Panc1 (cell line): ENCODE measurements around the gene PRRT3. TPM values are rescaled to one million over a fixed set of nuclear protein-coding genes. Genes with fewer than 3 reads are reported as not detected.

Source experiments
- ATAC-seq: fragments of 200-7000 bp; cut with Tn5 transposase; 2 replicates; pipeline ENCODE4 v1.9.1; 2020; ENCODE audit warnings: mild to moderate bottlenecking, moderate library complexity
- BruUV-seq: library from RNA; stranded (reverse); fragments of 400-500 nt; replicated peaks from 2 replicates; lab custom pipeline; 2021; lab: Mats Ljungman, UMichigan
- CTCF ChIA-PET: fragments of 300-600 bp; sonication (Branson Sonifier 250); formaldehyde crosslinking; loops from one replicate; lab custom pipeline; 2022; ENCODE audit warnings: antibody characterized with exemption; lab: Charles Lee
- POLR2A ChIA-PET: fragments of 300-600 bp; sonication (Branson Sonifier 250); formaldehyde crosslinking; loops from one replicate; lab custom pipeline; 2022; ENCODE audit warnings: antibody characterized with exemption; lab: Charles Lee
- DNase-seq: peaks from one replicate; pipeline ENCODE4 v3.0.0-alpha.2; 2010; ENCODE audit warnings: low read depth, low spot score
- H3K27ac ChIP-seq: 2 replicates; pipeline ENCODE4 v1.5.1; 2011; ENCODE audit warnings: mild to moderate bottlenecking, low read length, inconsistent platforms
- H3K27me3 ChIP-seq: fragments of 200-500 bp; sonication (Bioruptor generic); 2 replicates; pipeline ENCODE4 v1.6.0; 2014; ENCODE audit warnings: low read length, inconsistent platforms; ENCODE audit not compliant: control insufficient read depth, insufficient read depth
- H3K36me3 ChIP-seq: fragments of 200-500 bp; sonication (Bioruptor generic); 2 replicates; pipeline ENCODE4 v1.5.1; 2014; ENCODE audit warnings: inconsistent platforms, mild to moderate bottlenecking, low read length, moderate library complexity; ENCODE audit not compliant: control insufficient read depth, insufficient read depth
- H3K4me1 ChIP-seq: 2 replicates; pipeline ENCODE4 v1.5.1; 2011; ENCODE audit warnings: inconsistent platforms, mild to moderate bottlenecking, low read length, moderate library complexity; ENCODE audit not compliant: control insufficient read depth, insufficient read depth
- H3K4me3 ChIP-seq, 2 experiments: 2 replicates each; pipeline ENCODE4 v1.5.1; 2011 to 2012; ENCODE audit warnings: low read depth in 2 of 2, low read length in 2 of 2, mild to moderate bottlenecking in 2 of 2, inconsistent platforms in 1 of 2, moderate library complexity in 1 of 2
- H3K9me3 ChIP-seq: fragments of 200-500 bp; sonication (Bioruptor generic); 2 replicates; pipeline ENCODE4 v1.5.1; 2014; ENCODE audit warnings: low read depth, mild to moderate bottlenecking, inconsistent platforms, low read length, moderate library complexity; ENCODE audit not compliant: control insufficient read depth, insufficient read depth
- POLR2AphosphoS5 ChIP-seq: IDR thresholded peaks from 2 replicates; pipeline ENCODE4 v1.6.1; 2012; ENCODE audit warnings: mild to moderate bottlenecking, low read depth, low read length, moderate library complexity
- SIN3A ChIP-seq: IDR thresholded peaks from 2 replicates; pipeline ENCODE4 v1.6.1; 2012; ENCODE audit warnings: low read depth, mild to moderate bottlenecking, low read length, moderate library complexity, borderline replicate concordance; ENCODE audit not compliant: insufficient read depth
- in situ Hi-C: cut with HindIII; loops from 2 replicates; pipeline ENCODE4 v1.10.0; 2016; ENCODE audit warnings: low sequenced_read_pairs, low pct_unique_long_range_greater_than_20kb
- intact Hi-C: fragments of 100-400 bp; cut with micrococcal nuclease; formaldehyde crosslinking; loops from one replicate; pipeline ENCODE4 v1.10.0; 2022; ENCODE audit not compliant: unreplicated experiment
- total RNA-seq: library from RNA; stranded (reverse); gene quantifications from one replicate; pipeline ENCODE4 v1.2.1, GENCODE V29; 2021; ENCODE audit not compliant: unreplicated experiment
- TF ChIP-seq, protein P1 (sequence below), 2 experiments: IDR thresholded peaks; 2 replicates each; pipeline ENCODE4 v1.6.1; 2011 to 2012; ENCODE audit warnings: low read depth in 2 of 2, control low read depth in 1 of 2, low read length in 1 of 2, mild to moderate bottlenecking in 1 of 2, moderate library complexity in 1 of 2; ENCODE audit not compliant: insufficient read depth in 1 of 2
- TF ChIP-seq, protein P2 (sequence below): fragments of 450-650 bp; IDR thresholded peaks from 2 replicates; pipeline ENCODE4 v1.5.1; 2017; ENCODE audit warnings: mild to moderate bottlenecking

Gene PRRT3
- total RNA-seq, 1 experiment from 2014 or later = 1.1 TPM

DNA sequence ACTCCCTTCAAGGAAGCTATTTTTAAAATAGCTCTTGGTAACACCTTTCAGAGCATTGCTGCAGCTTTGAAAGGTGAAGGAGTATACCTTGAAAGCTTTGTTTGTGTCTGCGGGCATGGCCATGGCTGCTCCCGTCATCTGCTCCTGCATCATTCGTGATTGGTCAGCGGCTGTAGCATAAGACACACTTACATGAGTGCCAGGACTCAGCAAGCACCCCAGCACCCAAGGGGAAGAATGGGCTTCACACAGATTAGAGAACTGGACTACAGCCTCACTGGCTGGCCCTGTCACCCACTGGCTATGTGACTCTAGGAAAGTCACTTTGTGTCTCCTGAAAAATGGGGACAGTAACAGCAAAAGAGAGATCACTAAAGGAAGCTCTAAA, 17.4 kb upstream of the PRRT3 start:
- intact Hi-C loops (no loop called here), in situ Hi-C loops (no loop called here)
- Histone ChIP-seq H3K27ac (no peak overlapping the region), H3K36me3 (peaks cover 6% of the 10 kb centered on the region), H3K4me3 (no peak overlapping the region), H3K9me3 (no peaks in the 10 kb centered on the region), H3K4me1 (0 out of 2 replicates have a peak, but pooled peaks cover 4% of the 10 kb centered on the region), H3K27me3 (no peaks in the 10 kb centered on the region)
- DNase-seq (no peak), ATAC-seq (no peak)
- CTCF ChIA-PET = no interaction called here
- POLR2A ChIA-PET = no interaction called here
- no TSS peak for BruUV-seq
- TF ChIP-seq, protein P1, sequence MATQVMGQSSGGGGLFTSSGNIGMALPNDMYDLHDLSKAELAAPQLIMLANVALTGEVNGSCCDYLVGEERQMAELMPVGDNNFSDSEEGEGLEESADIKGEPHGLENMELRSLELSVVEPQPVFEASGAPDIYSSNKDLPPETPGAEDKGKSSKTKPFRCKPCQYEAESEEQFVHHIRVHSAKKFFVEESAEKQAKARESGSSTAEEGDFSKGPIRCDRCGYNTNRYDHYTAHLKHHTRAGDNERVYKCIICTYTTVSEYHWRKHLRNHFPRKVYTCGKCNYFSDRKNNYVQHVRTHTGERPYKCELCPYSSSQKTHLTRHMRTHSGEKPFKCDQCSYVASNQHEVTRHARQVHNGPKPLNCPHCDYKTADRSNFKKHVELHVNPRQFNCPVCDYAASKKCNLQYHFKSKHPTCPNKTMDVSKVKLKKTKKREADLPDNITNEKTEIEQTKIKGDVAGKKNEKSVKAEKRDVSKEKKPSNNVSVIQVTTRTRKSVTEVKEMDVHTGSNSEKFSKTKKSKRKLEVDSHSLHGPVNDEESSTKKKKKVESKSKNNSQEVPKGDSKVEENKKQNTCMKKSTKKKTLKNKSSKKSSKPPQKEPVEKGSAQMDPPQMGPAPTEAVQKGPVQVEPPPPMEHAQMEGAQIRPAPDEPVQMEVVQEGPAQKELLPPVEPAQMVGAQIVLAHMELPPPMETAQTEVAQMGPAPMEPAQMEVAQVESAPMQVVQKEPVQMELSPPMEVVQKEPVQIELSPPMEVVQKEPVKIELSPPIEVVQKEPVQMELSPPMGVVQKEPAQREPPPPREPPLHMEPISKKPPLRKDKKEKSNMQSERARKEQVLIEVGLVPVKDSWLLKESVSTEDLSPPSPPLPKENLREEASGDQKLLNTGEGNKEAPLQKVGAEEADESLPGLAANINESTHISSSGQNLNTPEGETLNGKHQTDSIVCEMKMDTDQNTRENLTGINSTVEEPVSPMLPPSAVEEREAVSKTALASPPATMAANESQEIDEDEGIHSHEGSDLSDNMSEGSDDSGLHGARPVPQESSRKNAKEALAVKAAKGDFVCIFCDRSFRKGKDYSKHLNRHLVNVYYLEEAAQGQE (IDR thresholded peaks at IDR 0.05; ENCODE audit: insufficient read depth in 1 of 2, low read depth in 2 of 2, low read length in 1 of 2) = no peak
- TF ChIP-seq POLR2AphosphoS5 = no peak

DNA sequence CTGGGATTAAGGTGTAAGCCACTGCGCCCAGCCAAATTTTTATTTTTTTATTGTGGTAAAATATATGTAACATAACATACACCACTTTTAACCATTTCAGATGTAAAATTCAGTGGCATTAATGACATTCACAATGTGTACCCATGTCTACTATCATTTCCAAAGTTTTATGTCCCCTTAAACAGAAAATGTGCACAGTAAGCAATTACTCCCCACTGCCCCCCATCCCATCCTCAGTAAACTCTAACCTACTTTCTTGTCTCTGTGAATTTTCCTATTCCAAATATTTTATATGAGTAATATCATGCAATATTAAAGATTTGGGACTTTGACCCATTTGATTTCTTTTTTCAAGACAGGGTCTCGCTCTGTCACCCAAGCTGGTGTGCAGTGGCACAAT, 14.6 kb upstream of the PRRT3 start:
- Histone ChIP-seq H3K36me3 (peaks cover 6% of the 10 kb centered on the region), H3K4me1 (0 out of 2 replicates have a peak, but pooled peaks cover 4% of the 10 kb centered on the region), H3K4me3 (no peak overlapping the region), H3K27ac (no peak overlapping the region), H3K9me3 (no peaks in the 10 kb centered on the region), H3K27me3 (no peaks in the 10 kb centered on the region)
- ATAC-seq (no peak), DNase-seq (no peak)
- intact Hi-C loops (no loop called here), in situ Hi-C loops (no loop called here)
- POLR2A ChIA-PET = no interaction called here
- TF ChIP-seq SIN3A (no peak), POLR2AphosphoS5 (no peak)
- TF ChIP-seq, protein P1 (IDR thresholded peaks at IDR 0.05; ENCODE audit: insufficient read depth in 1 of 2, low read depth in 2 of 2, low read length in 1 of 2) = no peak
- TF ChIP-seq, protein P2, sequence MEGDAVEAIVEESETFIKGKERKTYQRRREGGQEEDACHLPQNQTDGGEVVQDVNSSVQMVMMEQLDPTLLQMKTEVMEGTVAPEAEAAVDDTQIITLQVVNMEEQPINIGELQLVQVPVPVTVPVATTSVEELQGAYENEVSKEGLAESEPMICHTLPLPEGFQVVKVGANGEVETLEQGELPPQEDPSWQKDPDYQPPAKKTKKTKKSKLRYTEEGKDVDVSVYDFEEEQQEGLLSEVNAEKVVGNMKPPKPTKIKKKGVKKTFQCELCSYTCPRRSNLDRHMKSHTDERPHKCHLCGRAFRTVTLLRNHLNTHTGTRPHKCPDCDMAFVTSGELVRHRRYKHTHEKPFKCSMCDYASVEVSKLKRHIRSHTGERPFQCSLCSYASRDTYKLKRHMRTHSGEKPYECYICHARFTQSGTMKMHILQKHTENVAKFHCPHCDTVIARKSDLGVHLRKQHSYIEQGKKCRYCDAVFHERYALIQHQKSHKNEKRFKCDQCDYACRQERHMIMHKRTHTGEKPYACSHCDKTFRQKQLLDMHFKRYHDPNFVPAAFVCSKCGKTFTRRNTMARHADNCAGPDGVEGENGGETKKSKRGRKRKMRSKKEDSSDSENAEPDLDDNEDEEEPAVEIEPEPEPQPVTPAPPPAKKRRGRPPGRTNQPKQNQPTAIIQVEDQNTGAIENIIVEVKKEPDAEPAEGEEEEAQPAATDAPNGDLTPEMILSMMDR = no peak
- no TSS peak for BruUV-seq
- CTCF ChIA-PET = no interaction called here
